GM19351 (cell line): ENCODE results near the gene CCDC51.
"Not testable (repeated sequence)": the region's sequence is repeated elsewhere in the genome, so short reads cannot be mapped to it uniquely, and the experiment has no call there.

Experiments
- ATAC-seq: cut with Tn5 transposase; IDR thresholded peaks from one replicate; pipeline ENCODE4 v1.9.1; 2021; ENCODE audit warnings: mild to moderate bottlenecking, moderate library complexity; ENCODE audit not compliant: unreplicated experiment

The CCDC51 gene

DNA sequence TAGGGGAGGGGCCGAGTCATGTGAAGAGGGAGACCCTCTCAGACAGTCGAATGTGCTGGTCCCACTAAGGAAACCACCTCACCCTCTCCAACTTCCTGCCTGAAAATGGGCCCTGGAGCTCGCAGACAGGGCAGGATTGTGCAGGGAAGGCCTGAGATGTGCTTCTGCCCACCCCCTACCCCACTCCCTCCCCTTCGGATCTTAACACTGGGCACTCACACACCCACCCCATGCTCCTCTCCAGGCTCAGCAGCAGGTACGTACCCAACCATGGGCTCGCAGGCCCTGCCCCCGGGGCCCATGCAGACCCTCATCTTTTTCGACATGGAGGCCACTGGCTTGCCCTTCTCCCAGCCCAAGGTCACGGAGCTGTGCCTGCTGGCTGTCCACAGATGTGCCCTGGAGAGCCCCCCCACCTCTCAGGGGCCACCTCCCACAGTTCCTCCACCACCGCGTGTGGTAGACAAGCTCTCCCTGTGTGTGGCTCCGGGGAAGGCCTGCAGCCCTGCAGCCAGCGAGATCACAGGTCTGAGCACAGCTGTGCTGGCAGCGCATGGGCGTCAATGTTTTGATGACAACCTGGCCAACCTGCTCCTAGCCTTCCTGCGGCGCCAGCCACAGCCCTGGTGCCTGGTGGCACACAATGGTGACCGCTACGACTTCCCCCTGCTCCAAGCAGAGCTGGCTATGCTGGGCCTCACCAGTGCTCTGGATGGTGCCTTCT is 26.6 kb upstream of the CCDC51 start:
- peak; percentile 27 for ATAC-seq

DNA sequence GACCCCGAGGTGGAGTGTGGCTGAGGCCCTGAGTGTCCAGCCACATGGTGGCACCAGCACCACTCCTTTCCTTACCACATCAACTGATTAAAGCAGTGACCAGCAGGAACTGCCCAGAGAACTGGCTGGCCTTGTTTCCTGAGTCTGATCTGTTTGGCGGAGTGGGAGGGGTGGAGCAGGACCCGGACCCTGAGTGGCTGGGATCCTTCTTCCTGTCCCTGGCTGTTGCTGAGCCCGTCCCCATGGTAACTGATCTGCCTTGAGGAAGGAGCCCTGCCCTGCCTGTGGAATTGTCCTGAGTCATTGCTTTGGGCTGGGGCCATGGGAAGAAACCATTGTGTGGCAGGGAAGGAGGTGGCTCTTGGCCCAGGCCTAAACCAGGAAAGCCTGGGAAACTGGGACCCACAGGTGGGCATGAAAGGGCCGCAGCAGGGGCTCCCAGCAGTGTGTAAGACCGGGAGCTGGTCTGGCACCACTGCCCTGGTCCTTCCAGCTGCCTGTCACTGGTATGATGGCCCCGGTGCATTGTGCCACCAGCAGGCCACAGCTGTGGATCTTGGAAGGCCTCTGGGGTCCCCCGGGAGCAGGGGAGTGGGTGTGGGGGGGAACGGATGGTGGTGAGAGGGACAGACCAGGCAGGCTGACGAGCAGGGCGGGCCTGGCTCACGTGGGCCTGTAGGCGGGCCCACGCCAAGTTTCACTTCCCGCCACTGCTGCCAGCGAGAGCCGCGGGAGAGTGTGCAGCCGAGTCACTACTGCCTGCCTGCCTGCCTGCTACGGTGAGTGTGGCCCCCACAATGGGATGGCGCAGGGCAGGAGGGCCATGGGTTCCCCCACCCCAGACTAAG is 25.8 kb upstream of the CCDC51 start:
- ATAC-seq: peak; percentile 94

DNA sequence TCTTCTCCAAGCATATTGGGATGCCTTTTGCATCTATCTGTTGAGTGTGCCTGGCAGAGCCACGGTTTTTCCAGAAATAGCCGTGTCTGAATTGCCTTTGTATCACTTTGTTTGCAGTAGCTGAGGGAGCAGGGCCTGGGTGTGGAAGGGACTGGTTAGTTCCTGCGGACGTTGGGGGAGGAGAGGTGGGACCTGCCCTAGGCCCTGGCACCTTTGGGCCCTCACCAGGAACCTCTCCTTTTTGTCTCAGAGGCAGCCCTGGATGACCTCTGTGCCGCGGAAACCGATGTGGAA is 25.3 kb upstream of the CCDC51 start:
- no peak for ATAC-seq

DNA sequence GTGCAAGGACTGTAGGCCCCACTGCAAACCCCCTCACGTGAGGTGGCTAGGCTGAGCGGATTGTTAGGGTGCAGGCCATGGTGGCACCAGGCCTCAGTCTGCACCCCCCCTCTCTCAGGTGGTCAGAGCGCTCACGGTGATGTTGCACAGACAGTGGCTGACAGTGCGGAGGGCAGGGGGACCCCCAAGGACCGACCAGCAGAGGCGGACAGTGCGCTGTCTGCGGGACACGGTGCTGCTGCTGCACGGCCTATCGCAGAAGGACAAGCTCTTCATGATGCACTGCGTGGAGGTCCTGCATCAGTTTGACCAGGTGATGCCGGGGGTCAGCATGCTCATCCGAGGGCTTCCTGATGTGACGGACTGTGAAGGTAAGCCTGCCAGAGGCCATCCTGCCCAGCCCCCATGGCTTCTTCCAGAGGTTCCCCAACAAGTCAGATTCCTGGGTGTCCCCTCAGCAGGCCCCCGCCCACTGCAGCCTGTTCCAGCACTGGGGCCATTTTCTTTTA is 24.8 kb upstream of the CCDC51 start:
- no peak for ATAC-seq

DNA sequence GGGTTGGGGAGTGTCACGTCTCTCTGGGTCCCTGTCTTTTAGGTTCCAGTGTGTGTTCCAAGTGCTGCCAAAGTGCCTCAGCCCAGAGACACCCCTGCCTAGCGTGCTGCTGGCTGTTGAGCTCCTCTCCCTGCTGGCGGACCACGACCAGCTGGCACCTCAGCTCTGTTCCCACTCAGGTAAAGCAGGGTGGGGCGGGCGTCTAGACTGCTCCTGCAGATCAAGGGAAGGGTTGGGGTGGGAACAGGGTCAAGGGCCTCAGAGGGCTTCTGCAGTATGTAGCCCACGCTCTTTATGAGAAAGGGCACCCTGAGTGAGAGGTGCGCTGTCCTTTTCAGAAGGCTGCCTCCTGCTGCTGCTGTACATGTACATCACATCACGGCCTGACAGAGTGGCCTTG is 23.8 kb upstream of the CCDC51 start:
- ATAC-seq: no peak

DNA sequence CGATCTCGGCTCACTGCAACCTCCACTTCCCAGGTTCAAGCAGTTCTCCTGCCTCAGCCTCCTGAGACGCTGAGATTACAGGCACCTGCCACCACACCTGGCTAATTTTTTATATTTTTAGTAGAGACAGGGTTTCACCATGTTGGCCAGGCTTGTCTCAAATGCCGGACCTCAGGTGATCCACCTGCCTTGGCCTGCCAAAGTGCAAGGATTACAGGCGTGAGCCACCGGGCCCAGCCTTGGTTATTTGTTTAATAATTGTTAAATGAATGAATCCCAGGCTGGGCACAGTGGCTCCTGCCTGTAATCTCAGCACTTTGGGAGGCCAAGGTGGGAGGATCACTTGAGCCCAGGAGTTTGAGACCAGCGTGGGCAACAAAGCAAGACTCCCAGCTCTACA is 21.8 kb upstream of the CCDC51 start:
- ATAC-seq: not testable (repeated sequence)

DNA sequence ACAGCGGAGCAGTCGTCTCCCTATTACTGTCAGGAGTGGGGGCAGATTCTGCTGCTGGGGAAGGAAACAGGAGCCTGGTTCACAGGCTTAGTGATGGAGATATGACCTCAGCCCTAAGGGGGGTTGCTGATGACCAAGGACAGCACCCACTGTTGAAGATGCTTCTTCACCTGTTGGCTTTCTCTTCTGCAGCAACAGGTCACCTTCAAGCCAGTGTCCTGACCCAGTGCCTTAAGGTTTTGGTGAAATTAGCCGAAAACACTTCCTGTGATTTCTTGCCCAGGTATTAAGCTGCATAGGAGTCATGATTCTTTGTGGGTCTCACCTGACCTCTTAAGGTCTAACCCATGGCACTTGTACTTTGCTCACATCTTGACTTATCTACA is 20.6 kb upstream of the CCDC51 start:
- no peak for ATAC-seq

DNA sequence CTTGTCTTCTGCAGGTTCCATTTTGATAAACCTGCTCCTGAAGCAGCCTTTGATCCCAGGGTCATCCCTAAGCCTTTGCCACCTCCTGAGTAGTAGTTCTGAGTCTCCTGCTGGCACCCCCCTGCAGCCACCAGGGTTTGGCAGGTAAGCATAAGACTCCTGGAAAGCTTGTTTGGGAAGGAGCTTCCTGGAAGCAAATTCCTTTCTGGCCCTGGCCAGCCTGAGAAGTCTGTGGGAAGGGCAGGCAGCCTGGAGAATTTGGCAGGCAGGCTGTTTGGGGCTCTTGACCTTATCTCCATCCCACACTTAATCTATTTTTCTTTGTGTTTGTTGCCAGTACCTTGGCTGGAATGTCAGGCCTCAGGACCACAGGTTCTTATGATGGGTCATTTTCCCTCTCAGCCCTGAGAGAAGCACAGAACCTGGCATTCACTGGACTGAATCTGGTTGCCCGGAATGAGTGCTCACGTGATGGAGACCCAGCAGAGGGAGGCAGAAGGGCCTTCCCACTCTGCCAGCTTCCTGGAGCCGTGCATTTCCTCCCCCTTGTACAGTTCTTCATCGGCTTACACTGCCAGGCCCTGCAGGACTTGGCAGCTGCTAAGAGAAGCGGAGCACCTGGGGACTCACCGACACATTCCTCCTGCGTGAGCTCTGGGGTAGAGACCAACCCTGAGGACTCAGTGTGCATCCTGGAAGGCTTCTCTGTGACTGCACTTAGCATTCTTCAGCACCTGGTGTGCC is 20.0 kb upstream of the CCDC51 start:
- no peak for ATAC-seq

DNA sequence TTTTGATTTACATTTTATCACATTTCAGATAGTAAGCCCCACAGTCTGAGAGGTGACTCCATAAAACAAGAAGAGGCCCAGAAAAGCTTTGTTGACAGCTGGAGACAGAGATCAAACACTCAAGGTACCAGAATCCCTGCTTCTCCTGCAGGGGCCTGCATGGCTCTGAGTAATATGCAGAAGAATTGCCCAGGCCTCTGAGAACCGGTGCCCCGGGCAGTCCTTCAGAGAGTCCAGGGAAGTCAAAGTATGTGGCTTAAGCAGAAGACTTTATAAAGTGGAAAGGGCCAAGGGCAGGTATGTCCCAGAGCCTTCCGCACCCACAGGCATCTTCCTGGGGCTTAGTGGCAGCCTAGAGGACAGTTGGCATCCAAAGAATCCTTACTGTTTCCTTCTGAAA is 19.4 kb upstream of the CCDC51 start:
- ATAC-seq: no peak

DNA sequence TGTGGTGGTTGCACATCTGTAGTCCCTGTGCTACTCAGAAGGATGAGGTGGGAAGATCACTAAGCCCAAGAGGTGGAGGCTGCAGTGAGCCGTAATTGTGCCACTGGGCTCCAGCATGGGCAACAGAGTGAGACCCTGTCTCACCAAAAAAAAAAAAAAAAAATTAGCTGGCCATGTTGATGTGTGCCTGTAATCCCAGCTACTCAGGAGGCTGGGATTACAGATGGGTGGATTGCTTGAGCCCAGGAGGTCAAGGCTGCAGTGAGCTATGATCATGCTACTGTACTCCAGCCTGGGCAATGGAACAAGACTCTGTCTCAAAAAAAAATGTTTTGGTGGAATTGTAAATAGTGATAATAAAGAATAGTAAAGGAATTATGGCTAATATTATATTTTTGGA is 16.5 kb upstream of the CCDC51 start:
- no peak for ATAC-seq

DNA sequence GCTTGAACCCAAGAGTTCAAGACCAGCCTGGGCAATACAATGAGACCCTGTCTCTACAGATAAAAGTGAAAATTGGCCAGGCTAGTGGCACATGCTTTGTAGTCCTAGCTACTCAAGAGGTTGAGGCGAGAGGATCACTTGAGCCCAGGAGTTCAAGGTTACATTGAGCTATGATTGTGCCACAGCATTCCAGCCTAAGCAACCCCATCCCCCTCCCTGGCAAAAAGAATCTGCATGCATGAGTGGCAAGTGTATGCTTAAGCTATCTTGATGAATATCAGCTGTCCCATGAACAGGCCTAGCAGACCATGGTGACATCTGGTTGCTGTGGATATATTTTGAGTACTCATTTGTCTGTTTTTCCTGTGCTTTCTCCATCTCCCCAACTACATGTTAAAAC is 11.4 kb upstream of the CCDC51 start:
- no peak for ATAC-seq

DNA sequence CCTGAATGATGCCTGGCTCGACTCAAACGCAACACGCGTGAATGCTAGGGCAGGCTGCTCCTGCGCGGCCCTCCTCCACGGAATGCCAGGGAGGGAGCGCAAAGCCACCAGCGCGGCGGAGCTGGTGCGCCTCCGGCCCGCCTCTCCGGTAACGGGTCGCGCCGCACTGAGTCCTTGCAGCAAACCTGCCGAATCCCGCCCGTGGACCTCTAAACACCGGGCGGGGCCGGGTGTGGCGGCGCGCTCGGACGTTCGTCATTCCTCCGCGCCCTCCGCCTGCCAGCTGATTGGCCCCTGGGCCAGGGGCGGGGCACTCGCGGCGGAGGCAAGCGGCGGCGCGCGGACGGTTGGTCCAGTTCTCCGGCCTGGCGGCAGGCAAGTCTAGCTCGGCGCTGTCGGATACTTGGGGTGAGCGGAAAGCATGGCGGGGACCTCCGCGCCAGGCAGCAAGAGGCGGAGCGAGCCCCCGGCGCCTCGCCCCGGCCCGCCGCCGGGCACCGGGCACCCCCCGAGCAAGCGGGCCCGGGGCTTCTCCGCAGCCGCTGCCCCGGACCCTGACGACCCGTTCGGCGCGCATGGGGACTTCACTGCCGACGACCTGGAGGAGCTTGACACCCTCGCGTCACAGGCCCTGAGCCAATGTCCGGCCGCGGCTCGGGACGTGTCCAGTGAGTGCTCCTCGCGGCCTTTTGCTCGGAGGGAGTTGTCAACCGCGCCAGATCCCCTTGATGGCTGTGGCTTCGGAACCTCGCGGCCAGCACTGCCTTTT is 6.7 kb upstream of the CCDC51 start, which contains the start of gene ATRIP:
Gene ATRIP, plus strand, starts transcription at position 313 of the 769 bp plus-strand sequence. Its CDS starts 109 bp downstream, at position 422.
- peak; percentile 91 for ATAC-seq

DNA sequence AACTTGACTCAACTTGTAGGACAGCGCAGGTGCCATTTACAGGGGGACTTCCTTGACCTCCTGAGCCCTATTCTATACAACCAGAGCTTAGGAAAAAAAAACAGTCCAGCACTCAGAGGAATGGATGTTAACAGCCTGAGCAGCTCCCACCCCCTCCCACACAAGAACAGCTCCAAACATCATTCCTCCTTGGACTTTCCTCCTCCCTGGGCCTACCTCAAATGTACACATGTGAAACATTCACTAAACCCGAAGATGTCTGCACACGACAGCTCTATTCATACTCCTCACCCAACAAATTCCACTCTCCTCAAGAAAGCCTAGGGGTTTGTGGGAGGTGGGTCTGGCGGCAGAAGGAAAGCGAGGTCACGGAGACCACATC is 6.1 kb upstream of the CCDC51 start:
- ATAC-seq: no peak

DNA sequence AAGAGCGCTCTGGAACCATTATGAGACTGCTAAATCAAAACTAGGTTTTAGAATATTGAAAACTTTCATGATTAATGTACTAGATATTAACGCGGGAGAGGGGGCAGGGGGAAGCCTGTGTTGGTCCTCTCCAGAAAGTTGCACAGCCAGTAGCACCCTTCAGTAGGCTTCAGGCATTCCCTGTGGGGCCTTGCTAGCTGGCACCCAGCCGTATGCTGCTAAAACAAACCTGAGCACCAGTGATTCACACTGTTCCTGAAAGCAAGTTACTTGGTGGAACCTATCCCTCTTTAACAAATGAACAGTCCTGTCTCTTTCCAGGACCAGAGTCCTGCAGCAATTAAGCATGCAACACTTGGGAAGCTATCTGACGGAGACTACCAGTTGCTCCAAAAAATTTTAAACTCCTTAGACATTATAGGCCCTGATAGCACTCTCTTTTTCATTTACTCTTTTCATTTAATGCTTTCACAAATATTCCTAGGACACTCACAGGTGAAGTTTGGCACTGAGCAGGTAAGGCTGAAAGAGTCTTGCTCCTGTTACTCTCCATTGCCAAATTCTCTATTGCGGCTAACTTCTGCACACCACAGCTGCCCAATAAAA is 5.5 kb upstream of the CCDC51 start:
- no peak for ATAC-seq

DNA sequence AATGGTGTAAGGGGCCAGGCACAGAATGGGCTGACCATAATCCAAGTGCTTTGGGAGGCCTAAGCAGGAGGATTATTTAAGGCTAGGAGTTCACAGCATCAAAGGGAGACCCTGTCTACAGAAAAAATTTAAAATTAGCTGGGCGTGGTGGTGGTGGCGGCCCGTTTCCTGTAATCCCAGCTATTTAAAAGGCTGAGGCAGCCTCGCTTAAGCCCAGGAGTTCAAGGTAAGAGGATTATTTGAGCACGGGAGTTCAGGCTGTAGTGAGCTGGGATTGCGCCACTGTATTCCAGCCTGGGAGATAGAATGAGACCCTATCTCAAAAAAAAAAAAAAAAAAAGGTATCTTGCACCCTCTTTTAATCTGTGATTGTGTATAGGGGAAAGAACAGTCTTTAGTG is 2.0 kb upstream of the CCDC51 start:
- no peak for ATAC-seq

DNA sequence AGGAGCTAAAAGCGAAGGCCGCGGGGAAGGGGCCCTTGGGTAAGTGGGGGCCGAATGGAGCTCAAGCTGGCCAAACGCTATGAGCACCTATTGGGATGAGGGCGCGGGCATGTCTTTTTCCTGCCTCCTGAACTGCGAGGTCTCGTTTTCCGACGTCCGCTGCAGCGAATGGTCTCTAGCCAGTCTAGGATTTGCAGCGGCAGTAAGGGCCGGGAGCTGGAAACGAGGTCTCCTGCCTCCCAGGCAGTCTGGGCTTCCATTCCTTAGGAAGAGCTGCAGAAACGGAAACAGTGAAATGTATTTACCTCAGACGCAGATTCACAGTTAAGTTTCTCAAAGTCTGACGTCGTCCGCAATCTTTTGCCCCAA is 655 bp upstream of the CCDC51 start:
- no peak for ATAC-seq

DNA sequence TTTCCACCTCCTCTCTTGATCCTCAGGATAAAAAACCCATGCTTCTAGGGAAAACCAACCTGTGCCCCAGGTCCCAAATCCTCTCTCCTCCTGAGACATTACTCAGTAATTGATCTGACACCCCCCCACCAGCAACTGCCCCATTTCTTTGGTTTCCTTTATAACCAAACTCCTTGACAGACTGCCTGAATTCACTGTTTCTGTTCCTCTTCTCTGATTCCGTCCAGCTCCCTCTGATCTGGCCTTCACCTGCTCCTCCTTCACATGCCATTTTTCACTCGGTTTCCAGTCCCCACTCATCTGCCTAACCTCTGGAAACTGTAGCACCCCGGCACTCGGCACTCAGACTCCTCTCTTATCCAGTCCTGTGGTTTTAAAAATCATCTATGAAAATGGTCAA is 2.1 kb downstream of the CCDC51 start:
- ATAC-seq: no peak

DNA sequence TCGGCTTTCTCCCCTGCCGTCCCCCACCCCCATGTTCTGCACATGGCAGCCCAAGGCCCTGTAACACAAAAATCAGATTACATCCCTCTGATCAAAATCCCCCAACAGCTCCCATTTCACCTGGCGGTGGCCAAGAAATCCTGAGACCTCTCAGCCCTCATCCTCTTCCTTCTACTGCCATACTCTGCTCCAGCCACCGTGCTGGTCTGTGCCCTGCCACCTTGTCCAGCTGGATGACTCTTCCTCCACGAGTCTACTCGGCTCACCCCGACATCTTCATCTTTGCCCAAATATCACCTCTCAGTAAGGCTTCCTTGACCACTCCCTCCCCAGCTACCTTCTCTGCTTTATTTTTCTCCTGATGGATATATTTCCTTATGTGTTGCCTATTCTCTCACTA is 3.1 kb downstream of the CCDC51 start:
- no peak for ATAC-seq

DNA sequence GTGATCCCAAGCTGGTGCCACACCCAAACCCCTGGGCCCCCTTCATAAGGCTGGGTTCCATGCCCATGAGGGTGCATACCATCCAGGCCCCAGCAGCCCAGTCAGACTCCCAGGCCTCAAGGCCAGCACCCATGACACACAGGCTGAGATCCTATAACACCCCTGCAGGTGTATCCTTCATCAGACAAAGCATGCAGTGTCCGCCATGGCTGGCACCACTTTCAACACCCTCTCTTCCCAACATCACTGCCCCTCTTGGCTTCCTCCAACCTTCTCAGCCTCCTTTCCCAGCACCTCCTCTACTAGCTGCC is 3.5 kb downstream of the CCDC51 start:
- no peak for ATAC-seq

DNA sequence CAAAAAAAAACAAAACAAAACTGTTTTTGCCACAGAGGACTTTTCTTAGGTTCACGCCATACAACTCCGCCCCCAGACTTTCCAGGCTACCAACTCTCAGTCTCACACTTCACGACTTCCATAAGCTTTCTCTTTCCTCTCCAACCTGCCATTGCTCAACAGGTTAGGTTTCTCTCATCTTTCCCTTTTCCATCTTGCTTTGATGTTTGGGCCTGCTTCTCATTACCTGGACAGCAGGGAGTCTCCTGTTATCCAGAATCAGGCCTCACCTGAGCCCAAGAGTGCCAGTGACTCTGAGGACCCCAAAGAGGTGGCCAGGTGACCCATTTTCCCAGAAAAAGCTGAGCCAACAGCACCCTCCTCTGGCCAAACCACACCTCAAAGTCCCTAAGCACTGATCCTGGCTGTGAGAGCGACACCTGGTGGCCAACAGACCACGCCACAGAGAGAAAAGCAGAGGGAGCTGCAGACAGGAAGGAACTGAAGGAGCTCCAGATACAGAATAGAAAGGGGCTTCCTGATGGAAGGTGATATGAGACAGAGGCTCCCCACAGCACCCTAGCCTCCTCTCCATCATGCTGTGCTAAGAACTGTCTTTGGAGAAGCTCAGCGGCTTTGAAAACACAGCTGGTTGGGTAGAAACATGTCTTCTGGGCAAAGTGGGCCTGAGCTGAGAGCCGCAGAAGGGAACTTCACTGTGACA is 4.0 kb downstream of the CCDC51 start:
- no peak for ATAC-seq
